Prostate gland (tissue), 2 donors: Measurements from ENCODE around the gene PRICKLE2.

Experiments
- CTCF ChIP-seq, 4 experiments: fragments of 200-600 bp in 2 of 4; fragments of 450-650 bp in 2 of 4; sonication (generic) in 2 of 4; IDR thresholded peaks; 1 replicate in 3 of 4; 2 replicates in 1 of 4; pipeline ENCODE4 v1.5.1; 2016 to 2019; ENCODE audit warnings: antibody characterized with exemption in 4 of 4, mild to moderate bottlenecking in 2 of 4, moderate library complexity in 2 of 4
- POLR2A ChIP-seq: fragments of 450-650 bp; IDR thresholded peaks from one replicate; pipeline ENCODE4 v1.6.1; 2016; ENCODE audit warnings: antibody characterized with exemption, mild to moderate bottlenecking

GRCh38 chr3:64158334-64158733, 66.9 kb downstream of the PRICKLE2 start:
- no peak for TF ChIP-seq CTCF (IDR thresholded peaks at IDR 0.05)
- TF ChIP-seq POLR2A = no peak
